Measurements from ENCODE around the gene CLINT1.
"Not testable (repeated sequence)": the region's sequence is repeated elsewhere in the genome, so short reads cannot be mapped to it uniquely, and the experiment has no call there.

- not testable (repeated sequence) for TF ChIP-seq CTCF, POLR2A (IDR thresholded peaks at IDR 0.05)
Observed at GRCh38 chr5:157881498-157881897, 22.6 kb upstream of the CLINT1 start.
